Cardiac septum (tissue), 1 donor: Measurements from ENCODE around the gene TCN2. TPM values are rescaled to one million over a fixed set of nuclear protein-coding genes. Genes with fewer than 3 reads are reported as not detected.
"Not testable (repeated sequence)": the region's sequence is repeated elsewhere in the genome, so short reads cannot be mapped to it uniquely, and the experiment has no call there.

Experiments
- DNase-seq: peaks from one replicate; pipeline ENCODE4 v3.0.0-alpha.2; 2020; ENCODE audit warnings: low spot score
- intact Hi-C: fragments of 100-400 bp; cut with DNase I; formaldehyde crosslinking; loops from one replicate; pipeline ENCODE4 v1.14.0; 2022
- total RNA-seq: library from RNA; stranded (reverse); fragmentation: NEBNext Ultra II Directional; extraction: Animal tissue kit (Norgen Biotek cat#: 25700); gene quantifications from one replicate; pipeline ENCODE4 v1.2.1, GENCODE V29; 2021
- donor health status: DM: no; HTN: no; CAD: no.

TCN2 gene
- total RNA-seq, 1 donor from 2014 or later = 10.3 TPM

GRCh38 chr22:30671071-30671470, 64.1 kb downstream of the TCN2 start:
- intact Hi-C loops = no loop called here
- DNase-seq = no peak

GRCh38 chr22:30673136-30673535, 66.2 kb downstream of the TCN2 start:
- intact Hi-C loops = no loop called here
- DNase-seq = no peak

GRCh38 chr22:30674482-30674881, 67.5 kb downstream of the TCN2 start:
- DNase-seq = no peak
- intact Hi-C loops = no loop called here

- intact Hi-C loops = no loop called here
- no peak for DNase-seq
Observed at GRCh38 chr22:30675436-30675835, 68.5 kb downstream of the TCN2 start.

- DNase-seq, intact Hi-C loops: not testable (repeated sequence)
Observed at GRCh38 chr22:30676565-30676964, 69.6 kb downstream of the TCN2 start.

Other genes with a start within 250 kb of the TCN2 start
- gene RNF215, start 219.8 kb upstream of the TCN2 start, total RNA-seq = 10.5 TPM
- gene SEC14L2, start 210.2 kb upstream of the TCN2 start, total RNA-seq = 1.3 TPM
- gene MTFP1, start 181.4 kb upstream of the TCN2 start, total RNA-seq = 10.2 TPM
- not detected for gene SEC14L3, start 135.2 kb upstream of the TCN2 start, total RNA-seq
- gene SEC14L4, start 101.5 kb upstream of the TCN2 start, total RNA-seq = 0.11 TPM
- 0.40 TPM for gene SEC14L6, start 60.4 kb upstream of the TCN2 start, total RNA-seq
- gene GAL3ST1, start 32.5 kb upstream of the TCN2 start, total RNA-seq = 0.32 TPM
- 28.1 TPM for gene PES1, start 15.3 kb upstream of the TCN2 start, total RNA-seq
- 4.2 TPM for gene SLC35E4, start 28.6 kb downstream of the TCN2 start, total RNA-seq
- gene DUSP18, start 60.7 kb downstream of the TCN2 start, total RNA-seq = 3.4 TPM
- 8.9 TPM for gene OSBP2, start 87.7 kb downstream of the TCN2 start, total RNA-seq